Osteoblast (primary cell): Measurements from ENCODE around the gene TAB2. TPM values are rescaled to one million over a fixed set of nuclear protein-coding genes. Genes with fewer than 3 reads are reported as not detected.
"Not testable (repeated sequence)": the region's sequence is repeated elsewhere in the genome, so short reads cannot be mapped to it uniquely, and the experiment has no call there.

Experiments used
- DNase-seq: peaks from one replicate; pipeline ENCODE4 v3.0.0; 2011; ENCODE audit warnings: low spot score, mixed read lengths; ENCODE audit not compliant: insufficient read length; ENCODE audit errors: missing footprints
- H2AFZ ChIP-seq: 2 replicates; pipeline ENCODE4 v1.6.0; 2011; ENCODE audit warnings: mild to moderate bottlenecking, low read length
- H3K27ac ChIP-seq: 2 replicates; pipeline ENCODE4 v1.5.1; 2011; ENCODE audit warnings: mild to moderate bottlenecking, low read depth, low read length, moderate library complexity
- H3K27me3 ChIP-seq: 2 replicates; pipeline ENCODE4 v1.6.0; 2012; ENCODE audit warnings: mild to moderate bottlenecking, control low read depth, inconsistent platforms, low read length, moderate library complexity; ENCODE audit not compliant: insufficient read depth
- H3K36me3 ChIP-seq: 2 replicates; pipeline ENCODE4 v1.5.1; 2011; ENCODE audit warnings: mild to moderate bottlenecking, low read length, control low read depth, moderate library complexity; ENCODE audit not compliant: insufficient read depth
- H3K4me1 ChIP-seq: 2 replicates; pipeline ENCODE4 v1.5.1; 2011; ENCODE audit warnings: mild to moderate bottlenecking, low read length, control low read depth, moderate library complexity; ENCODE audit not compliant: insufficient read depth
- H3K4me2 ChIP-seq: 2 replicates; pipeline ENCODE4 v1.6.0; 2011; ENCODE audit warnings: mild to moderate bottlenecking, low read length; ENCODE audit not compliant: insufficient read depth
- H3K4me3 ChIP-seq: fragments of 200-600 bp; sonication (generic); 3 replicates; pipeline ENCODE4 v1.5.1; 2012; ENCODE audit warnings: mild to moderate bottlenecking, low read length, inconsistent platforms; ENCODE audit not compliant: insufficient read depth
- H3K79me2 ChIP-seq: 2 replicates; pipeline ENCODE4 v1.6.0; 2012; ENCODE audit warnings: mild to moderate bottlenecking, low read length, control low read depth, inconsistent platforms; ENCODE audit not compliant: insufficient read depth
- H3K9me3 ChIP-seq: 2 replicates; pipeline ENCODE4 v1.5.1; 2011; ENCODE audit warnings: low read depth, low read length, control low read depth
- H4K20me1 ChIP-seq: 2 replicates; pipeline ENCODE4 v1.6.0; 2012; ENCODE audit warnings: mild to moderate bottlenecking, low read length, control low read depth; ENCODE audit not compliant: insufficient read depth
- small RNA-seq: library from RNA; depleted of rRNA; stranded (forward); fragments of <200 nt; gene quantifications from one replicate; pipeline ENCODE3, GENCODE V24; 2012
- total RNA-seq: library from RNA; depleted of rRNA; stranded (reverse); fragments of >200 nt; gene quantifications from 2 replicates; pipeline ENCODE4 v1.2.3, GENCODE V29; 2012
- TF ChIP-seq, protein P1 (sequence below): IDR thresholded peaks from 2 replicates; pipeline ENCODE4 v1.5.1; 2011; ENCODE audit warnings: mild to moderate bottlenecking, low read depth, low read length, moderate library complexity; ENCODE audit errors: extremely low read depth

The TAB2 gene
- total RNA-seq, 1 donor: 28.2 TPM

GRCh38 chr6:149458806-149459205, 141.3 kb downstream of the TAB2 start:
- TF ChIP-seq, protein P1, sequence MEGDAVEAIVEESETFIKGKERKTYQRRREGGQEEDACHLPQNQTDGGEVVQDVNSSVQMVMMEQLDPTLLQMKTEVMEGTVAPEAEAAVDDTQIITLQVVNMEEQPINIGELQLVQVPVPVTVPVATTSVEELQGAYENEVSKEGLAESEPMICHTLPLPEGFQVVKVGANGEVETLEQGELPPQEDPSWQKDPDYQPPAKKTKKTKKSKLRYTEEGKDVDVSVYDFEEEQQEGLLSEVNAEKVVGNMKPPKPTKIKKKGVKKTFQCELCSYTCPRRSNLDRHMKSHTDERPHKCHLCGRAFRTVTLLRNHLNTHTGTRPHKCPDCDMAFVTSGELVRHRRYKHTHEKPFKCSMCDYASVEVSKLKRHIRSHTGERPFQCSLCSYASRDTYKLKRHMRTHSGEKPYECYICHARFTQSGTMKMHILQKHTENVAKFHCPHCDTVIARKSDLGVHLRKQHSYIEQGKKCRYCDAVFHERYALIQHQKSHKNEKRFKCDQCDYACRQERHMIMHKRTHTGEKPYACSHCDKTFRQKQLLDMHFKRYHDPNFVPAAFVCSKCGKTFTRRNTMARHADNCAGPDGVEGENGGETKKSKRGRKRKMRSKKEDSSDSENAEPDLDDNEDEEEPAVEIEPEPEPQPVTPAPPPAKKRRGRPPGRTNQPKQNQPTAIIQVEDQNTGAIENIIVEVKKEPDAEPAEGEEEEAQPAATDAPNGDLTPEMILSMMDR: no peak
- H4K20me1 ChIP-seq: no peaks in the 10 kb centered on the region
- no peaks in the 10 kb centered on the region for H3K79me2 ChIP-seq
- H3K4me3 ChIP-seq: no peak overlapping the region
- H3K9me3 ChIP-seq: no peaks in the 10 kb centered on the region
- H2AFZ ChIP-seq: no peak overlapping the region
- no peaks in the 10 kb centered on the region for H3K27me3 ChIP-seq
- DNase-seq: no peak
- H3K4me1 ChIP-seq: peaks cover 22% of the 10 kb centered on the region
- no peak overlapping the region for H3K27ac ChIP-seq
- no peaks in the 10 kb centered on the region for H3K36me3 ChIP-seq
- no peak overlapping the region for H3K4me2 ChIP-seq

DNA sequence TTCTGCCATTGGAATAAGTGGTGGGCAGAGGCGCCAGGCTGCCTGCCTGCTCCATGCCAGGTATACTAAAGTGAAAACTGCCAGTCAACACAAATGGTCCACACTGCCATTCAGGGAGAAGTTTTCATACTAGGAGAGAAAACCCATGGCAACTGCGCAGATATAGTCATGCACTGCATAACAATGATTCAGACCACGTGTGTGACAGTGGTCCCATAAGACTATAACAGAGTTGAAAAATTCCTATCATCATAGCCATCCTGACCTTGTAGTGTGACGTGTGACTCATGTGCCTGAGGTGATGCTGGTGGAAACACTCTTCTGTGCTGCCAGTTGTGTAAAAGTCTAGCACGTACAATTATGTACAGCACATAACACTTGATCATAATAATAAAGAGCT, 142.2 kb downstream of the TAB2 start:
- no peaks in the 10 kb centered on the region for H4K20me1 ChIP-seq
- H3K4me2 ChIP-seq: no peak overlapping the region
- no peak overlapping the region for H3K4me3 ChIP-seq
- H3K27ac ChIP-seq: peak overlapping the region; percentile 3
- no peaks in the 10 kb centered on the region for H3K36me3 ChIP-seq
- TF ChIP-seq, protein P1: no peak
- no peaks in the 10 kb centered on the region for H3K9me3 ChIP-seq
- H3K27me3 ChIP-seq: no peaks in the 10 kb centered on the region
- H3K4me1 ChIP-seq: peaks cover 22% of the 10 kb centered on the region
- peak; percentile 88 for DNase-seq
- no peaks in the 10 kb centered on the region for H3K79me2 ChIP-seq
- H2AFZ ChIP-seq: no peak overlapping the region

- H3K27me3 ChIP-seq, H3K4me2 ChIP-seq, H2AFZ ChIP-seq, H3K36me3 ChIP-seq, H3K9me3 ChIP-seq, H4K20me1 ChIP-seq, H3K4me3 ChIP-seq, H3K79me2 ChIP-seq, DNase-seq: not testable (repeated sequence)
- H3K27ac ChIP-seq: peak overlapping the region; percentile 3
- H3K4me1 ChIP-seq: peaks cover 18% of the 10 kb centered on the region
These were observed 142.7 kb downstream of the TAB2 start for GRCh38 chr6:149460249-149460648.

Small RNA genes lying within 50 kb of the gene (small RNA-seq; reads per million reads assigned to genes)
- not detected for gene RN7SL234P

Other genes starting within 250 kb of the TAB2 start
- 3.5 and 3.6 TPM in 2 replicates for gene SUMO4, start 82.5 kb downstream of the TAB2 start, total RNA-seq
- under 0.01 and 0.29 TPM in 2 replicates for gene ZC3H12D, start 167.3 kb downstream of the TAB2 start, total RNA-seq
- 33.3 and 34.5 TPM in 2 replicates for gene PPIL4, start 228.3 kb downstream of the TAB2 start, total RNA-seq
- gene GINM1, start 248.7 kb downstream of the TAB2 start, total RNA-seq: 75.3 and 82.8 TPM in 2 replicates